ENCODE results near the gene ADH5.
"Not testable (repeated sequence)": the region's sequence is repeated elsewhere in the genome, so short reads cannot be mapped to it uniquely, and the experiment has no call there.

The ADH5 gene

GRCh38 chr4:99082192-99082591, 6.4 kb downstream of the ADH5 start:
- no peak for DNase-seq

- not testable (repeated sequence) for DNase-seq
Observed at GRCh38 chr4:99080869-99081268, 7.7 kb downstream of the ADH5 start.

- no peak for DNase-seq
Observed at GRCh38 chr4:99079625-99080295, 8.8 kb downstream of the ADH5 start.

DNA sequence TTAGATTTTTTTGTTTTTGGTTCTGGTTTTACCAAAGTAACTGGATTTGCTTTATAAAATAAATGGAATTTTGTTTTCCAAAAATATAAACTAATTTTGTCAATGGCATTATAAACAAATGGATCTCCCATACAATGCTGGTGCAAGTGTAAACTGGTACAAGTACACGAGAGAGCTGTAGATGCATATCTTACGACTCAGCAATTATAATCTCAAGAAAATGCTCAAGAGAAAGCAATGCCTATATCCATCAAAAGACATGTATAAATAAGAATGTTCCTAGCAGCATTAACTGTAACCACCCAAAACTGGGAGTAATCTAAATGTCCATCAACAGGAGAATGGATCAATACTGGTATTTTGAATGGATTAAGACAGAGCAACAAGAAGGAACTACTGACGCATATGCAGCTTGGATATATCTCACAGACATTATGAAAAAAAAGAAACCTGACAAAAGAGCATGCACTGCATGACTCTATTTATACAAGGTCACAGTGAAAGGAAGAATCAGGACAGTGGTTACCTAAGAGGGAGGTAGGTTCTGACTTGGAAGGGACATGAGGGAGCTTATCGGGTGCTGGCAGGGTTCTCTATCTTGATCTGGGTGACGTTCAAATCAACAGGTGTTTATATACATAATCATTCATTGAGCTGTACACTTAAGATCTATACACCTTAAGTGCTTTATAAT, 9.5 kb downstream of the ADH5 start:
- DNase-seq: no peak

DNA sequence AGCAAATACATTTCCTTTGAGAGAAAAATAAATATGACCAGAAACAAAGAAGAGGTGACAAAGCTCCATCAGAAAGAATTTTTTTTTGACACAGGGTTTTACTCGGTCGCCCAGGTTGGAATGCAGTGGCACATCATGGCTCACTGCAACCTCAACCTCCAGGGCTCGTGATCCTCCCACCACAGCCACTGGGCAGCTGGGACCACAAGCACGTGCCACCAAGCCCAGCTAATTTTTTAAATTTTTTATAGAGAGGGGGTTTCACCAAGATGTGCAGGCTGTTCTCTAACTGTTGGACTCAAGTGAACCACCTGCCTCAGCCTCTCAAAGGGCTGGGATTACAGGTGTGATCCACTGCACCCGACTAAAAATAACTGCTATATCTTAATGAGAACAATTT, 10.3 kb downstream of the ADH5 start:
- DNase-seq: no peak

GRCh38 chr4:99077177-99077576, 11.4 kb downstream of the ADH5 start:
- DNase-seq: no peak

DNA sequence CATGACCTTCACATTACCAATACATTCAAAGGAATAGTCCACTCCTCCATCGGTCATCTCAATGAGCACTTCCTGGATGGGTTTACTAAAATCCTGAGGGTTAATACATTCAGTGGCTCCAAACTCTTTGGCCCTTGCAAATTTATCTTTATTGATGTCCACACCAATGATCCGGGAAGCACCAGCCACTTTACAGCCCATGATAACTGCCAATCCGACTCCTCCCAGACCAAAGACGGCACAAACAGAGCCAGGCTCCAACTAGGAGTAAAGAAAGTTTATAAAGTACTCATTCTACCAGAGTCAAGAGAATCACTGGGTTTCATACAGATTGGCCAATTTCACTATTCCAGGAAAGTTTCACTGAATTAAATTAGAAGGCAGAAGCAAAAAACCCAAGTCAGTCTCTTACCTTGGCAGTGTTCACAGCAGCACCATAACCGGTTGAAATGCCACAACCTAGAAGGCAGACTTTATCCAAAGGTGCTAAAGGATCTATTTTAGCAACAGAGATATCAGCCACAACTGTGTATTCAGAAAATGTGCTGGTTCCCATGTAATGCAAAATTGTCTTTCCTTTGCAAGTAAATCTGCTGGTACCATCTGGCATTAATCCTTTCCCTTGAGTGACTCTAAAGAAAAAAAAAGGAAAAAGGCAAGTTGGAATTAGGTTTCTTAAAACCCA, 12.2 kb downstream of the ADH5 start:
- no peak for DNase-seq

- DNase-seq: no peak
Observed at GRCh38 chr4:99074816-99075215, 13.8 kb downstream of the ADH5 start.

DNA sequence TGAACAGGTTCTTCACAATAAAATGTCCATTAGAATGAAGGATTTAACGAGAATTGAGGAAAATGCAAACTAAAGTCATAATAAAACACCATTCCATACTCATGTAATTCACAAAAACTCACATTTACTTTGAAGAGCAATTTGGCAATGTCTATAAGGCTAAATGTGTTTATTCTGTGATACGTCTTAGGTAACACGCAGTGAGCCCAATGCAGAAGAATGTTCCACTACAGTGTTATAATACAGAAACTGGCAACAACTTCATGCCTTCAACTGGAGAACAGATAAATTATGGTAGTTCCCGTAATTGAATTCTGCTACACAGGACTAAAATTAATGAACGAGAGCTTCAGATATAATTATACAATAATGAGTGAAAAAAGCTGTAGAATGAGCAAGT, 17.4 kb downstream of the ADH5 start:
- no peak for DNase-seq

DNA sequence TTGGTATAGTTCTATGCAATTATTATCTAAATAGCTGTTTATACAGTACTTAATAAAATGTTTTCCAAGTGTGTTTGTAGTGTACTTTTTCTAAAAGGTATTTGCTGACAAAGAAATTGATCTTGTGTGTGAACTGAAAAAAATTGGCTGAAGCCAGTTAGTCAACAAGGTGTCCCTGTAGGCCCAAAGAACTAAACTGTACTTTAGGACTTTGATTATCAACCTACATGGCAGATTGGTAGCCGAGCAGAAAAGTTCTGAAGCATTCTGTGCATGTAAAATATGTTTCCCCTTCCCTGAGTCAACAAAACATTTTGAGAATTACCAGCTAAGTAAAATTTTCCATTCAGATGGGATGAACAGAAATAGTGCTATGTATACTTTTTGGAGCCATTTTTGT, 21.0 kb downstream of the ADH5 start:
- no peak for DNase-seq

GRCh38 chr4:99065521-99065920, 23.1 kb downstream of the ADH5 start:
- not testable (repeated sequence) for DNase-seq

- no peak for DNase-seq
Observed at GRCh38 chr4:99062120-99062519, 26.5 kb downstream of the ADH5 start.

- no peak for DNase-seq
Observed at GRCh38 chr4:99061048-99061700, 27.4 kb downstream of the ADH5 start.

DNA sequence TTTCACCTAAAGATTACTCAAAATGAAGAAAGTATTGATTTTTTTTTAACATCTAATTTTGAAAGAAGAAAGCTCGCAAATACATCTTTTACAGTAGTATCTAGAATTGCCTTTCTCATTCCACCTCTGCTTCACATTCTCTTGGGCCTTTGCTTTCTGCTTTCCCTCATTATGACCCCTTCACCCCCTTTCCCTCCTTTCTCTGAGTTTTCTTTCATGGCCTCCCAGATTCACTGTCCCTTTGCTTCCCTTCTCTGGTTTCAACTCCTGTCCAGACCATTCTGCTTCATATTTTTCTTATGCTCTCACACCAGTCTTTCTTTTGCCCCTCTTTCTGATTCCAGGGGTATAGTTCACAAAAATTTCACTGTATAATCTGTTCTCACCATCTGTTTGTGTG, 29.0 kb downstream of the ADH5 start:
- DNase-seq: no peak

DNA sequence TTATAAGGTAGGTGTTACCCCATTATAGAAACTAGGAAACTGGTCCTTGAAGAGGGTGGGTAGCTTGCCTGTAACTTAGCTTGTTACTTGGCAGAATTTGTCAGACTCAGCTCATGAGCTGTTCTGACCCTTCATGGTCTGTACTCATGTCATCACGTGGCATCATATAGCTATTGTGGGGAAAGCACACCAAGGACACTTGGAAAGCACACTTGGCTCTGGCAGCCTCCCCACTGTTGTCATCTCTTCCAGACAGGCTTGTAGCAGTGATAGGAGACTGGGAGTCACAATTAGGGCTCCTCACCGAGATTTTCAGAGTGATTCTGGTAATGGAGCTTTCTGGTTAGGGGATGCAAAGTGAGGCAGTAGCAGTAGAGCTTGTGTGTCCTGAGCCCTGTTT, 30.4 kb downstream of the ADH5 start:
- no peak for DNase-seq

GRCh38 chr4:99054428-99054994, 34.1 kb downstream of the ADH5 start:
- DNase-seq: no peak

- DNase-seq: no peak
Observed at GRCh38 chr4:99052902-99053301, 35.7 kb downstream of the ADH5 start.

DNA sequence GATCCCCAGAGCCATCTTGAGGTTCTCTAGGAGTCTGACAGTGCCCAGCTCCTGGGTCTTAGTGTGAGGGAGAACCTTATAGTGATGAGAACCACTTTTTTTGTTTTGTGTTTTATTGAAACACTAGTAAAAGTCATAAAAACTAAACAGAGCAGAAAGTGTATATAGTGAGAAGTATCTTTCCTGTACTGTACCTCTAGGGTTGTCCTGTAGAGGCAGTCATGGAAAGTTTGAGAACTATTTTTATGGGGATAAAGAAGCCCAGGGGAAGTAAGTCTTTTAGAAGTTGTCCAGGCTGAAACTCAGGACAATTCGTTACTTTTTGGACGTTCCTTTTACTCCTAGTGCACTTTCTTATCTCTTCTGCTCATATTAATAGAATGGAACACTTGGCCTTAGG, 40.9 kb downstream of the ADH5 start:
- DNase-seq: no peak

- no peak for DNase-seq
Observed at GRCh38 chr4:99043346-99043745, 45.2 kb downstream of the ADH5 start.

DNA sequence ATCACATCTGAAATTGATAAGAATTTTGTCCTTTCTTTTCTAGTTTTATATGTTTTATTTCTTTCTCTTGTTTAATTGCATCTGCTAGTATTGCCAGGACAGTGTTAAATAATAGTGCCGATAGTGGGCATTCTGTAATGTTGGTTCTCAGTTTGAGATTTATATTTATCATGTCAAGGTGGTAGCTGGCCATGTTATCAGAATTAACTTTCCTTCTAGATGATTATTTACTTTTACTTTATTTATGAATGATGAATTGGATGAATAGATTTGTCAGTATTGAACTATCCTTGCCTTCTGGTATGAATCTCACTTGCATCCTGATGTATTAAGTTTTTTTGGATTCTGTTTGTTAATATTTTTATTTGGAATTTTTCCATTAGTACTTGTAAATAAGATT, 50.4 kb downstream of the ADH5 start:
- DNase-seq: no peak

DNA sequence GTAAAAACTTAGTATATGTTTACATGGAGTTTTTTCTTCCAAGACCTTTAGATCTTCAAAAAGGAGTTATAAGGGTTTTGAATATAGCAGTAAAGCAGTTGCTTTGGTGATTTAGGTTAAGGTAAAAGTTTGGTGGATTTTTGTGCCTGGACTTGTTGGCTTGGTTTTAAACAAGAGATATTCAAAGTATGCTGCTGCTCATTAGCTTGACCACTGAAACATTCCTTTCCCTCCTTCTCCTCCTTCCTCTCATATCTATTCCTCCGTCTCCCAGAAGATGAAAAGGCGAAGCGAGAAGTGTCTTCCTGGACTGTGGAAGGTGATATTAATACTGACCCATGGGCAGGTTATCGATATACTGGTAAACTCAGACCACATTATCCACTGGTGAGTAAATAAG, 54.6 kb downstream of the ADH5 start:
- DNase-seq: no peak

DNA sequence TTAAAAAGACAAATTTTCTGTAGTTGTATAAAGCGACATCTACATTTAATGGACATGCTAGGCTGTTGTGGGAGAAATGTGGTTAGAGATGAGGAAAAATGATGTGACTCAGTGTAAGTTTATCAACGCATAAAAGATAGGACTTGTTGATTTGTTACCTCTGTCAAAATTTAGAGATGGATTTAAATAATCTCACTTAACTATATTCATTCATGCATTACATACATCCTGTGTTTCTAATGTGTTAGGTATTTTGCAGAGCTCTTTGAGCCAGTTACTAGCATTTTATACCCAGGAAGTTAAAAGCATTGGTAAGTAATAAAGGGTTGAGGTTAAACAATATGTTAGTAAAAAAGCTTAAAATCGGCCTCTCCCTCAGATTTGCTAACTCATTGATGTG, 58.7 kb downstream of the ADH5 start:
- DNase-seq: no peak

DNA sequence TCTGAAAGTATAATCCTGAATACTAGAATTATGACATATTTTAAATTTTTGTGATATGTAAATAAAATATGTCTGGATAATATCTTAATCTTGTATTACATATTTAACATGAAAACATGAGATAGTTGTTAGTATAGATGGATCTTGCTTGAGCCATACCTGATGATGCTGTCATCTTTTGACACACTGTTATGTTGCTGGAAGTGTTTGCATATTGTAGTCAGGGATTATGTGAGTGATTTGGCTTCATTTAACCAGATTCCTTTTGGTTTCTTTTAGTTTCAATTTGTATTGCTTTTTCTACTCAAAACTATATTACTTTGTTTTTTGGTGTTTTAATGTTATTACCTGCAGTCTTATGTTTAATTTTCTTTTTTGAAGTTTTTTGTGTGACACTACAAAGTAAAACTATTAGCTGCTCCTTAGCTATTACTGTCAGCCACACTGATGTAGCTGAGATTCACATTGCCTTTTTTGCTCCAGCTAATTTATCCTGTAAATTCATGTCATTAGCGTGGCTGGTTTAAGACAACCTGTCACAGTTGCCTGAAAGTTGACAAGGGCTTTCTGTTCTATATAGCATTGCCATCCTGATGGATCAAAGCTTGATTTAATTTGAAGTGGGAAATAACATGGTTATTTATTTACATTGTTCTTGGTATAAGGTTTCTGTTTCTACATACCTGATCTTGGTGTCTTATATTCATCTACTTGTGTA, 59.4 kb downstream of the ADH5 start:
- no peak for DNase-seq

Data from cortex of kidney (tissue), 1 donor.